Measurements from ENCODE around the gene CEMIP2.

DNA sequence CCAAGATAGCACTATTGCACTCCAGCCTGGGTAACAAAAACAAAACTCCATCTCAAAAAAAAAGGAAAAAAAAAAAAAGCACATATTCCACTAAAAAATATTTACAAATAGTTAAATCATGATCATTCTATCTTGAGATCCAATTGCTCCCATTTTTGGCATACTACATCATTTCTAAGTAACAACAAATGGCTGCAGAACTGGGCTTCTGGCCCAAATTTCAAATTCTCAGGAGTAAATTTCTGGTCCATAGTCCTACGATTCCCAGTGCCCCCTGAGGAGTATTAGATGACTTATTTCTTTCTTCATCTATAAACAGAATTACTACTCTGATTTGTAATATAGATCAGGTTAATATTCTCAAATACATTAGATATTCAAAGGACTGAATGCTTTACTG lies 62.1 kb downstream of the CEMIP2 start:
- TF ChIP-seq, protein P1, sequence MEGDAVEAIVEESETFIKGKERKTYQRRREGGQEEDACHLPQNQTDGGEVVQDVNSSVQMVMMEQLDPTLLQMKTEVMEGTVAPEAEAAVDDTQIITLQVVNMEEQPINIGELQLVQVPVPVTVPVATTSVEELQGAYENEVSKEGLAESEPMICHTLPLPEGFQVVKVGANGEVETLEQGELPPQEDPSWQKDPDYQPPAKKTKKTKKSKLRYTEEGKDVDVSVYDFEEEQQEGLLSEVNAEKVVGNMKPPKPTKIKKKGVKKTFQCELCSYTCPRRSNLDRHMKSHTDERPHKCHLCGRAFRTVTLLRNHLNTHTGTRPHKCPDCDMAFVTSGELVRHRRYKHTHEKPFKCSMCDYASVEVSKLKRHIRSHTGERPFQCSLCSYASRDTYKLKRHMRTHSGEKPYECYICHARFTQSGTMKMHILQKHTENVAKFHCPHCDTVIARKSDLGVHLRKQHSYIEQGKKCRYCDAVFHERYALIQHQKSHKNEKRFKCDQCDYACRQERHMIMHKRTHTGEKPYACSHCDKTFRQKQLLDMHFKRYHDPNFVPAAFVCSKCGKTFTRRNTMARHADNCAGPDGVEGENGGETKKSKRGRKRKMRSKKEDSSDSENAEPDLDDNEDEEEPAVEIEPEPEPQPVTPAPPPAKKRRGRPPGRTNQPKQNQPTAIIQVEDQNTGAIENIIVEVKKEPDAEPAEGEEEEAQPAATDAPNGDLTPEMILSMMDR (IDR thresholded peaks at IDR 0.05): no peak
- TF ChIP-seq POLR2AphosphoS5 (IDR thresholded peaks at IDR 0.05): no peak
